Right ventricle myocardium inferior (tissue), 1 donor: Measurements from ENCODE around the gene SHISA2. TPM values are rescaled to one million over a fixed set of nuclear protein-coding genes. Genes with fewer than 3 reads are reported as not detected.

Experiments
- ATAC-seq: fragments of 200-7000 bp; cut with Tn5 transposase; one replicate; pipeline ENCODE4 v1.9.1; 2020; ENCODE audit warnings: mild to moderate bottlenecking, moderate library complexity
- DNase-seq: peaks from one replicate; pipeline ENCODE4 v3.0.0; 2021; ENCODE audit errors: missing footprints
- intact Hi-C: fragments of 100-400 bp; cut with DNase I; formaldehyde crosslinking; loops from one replicate; pipeline ENCODE4 v1.11.0; 2022
- total RNA-seq: library from RNA; stranded (reverse); fragmentation: NEBNext Ultra II Directional; extraction: Animal tissue kit (Norgen Biotek cat#: 25700); gene quantifications from one replicate; pipeline ENCODE4 v1.2.1, GENCODE V29; 2021
- donor health status: DM: no; HTN: yes; CAD: no; lungs with severe emphysema.

SHISA2 gene
- total RNA-seq, 1 donor from 2014 or later: 0.22 TPM

DNA sequence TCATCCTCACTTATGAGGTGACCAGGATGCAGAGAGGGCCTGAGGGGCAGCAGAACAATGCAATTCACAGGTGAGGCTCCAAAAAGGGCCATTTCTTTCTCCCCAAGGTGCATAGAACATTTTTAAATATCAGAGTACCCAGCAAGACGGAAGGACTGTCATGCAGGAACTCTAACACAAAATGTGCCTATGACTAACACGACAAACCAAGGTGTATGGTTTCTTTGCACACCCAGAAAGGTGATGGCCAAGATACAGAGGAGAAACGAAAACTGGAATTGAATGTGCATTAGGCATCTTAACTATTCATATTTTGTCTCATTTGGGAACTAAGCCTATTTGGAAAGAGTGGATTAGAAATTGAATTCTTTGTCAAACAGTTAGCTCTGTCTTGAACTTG, 29.9 kb downstream of the SHISA2 start:
- intact Hi-C loops: no loop called here
- DNase-seq (no peak), ATAC-seq (no peak)

- intact Hi-C loops: no loop called here
- ATAC-seq (no peak), DNase-seq (no peak)
Measured at GRCh38 chr13:26021516-26021915, 30.3 kb downstream of the SHISA2 start.

GRCh38 chr13:26020891-26021290, 30.9 kb downstream of the SHISA2 start:
- DNase-seq: no peak
- intact Hi-C loops: no loop called here
- no peak for ATAC-seq

GRCh38 chr13:26019881-26020870, 31.6 kb downstream of the SHISA2 start:
- ATAC-seq (no peak), DNase-seq (no peak)
- intact Hi-C loops: loop anchor here (5.0 kb wide), 1 partner anchor 32 kb away; the partner anchor contains the start of gene SHISA2

GRCh38 chr13:26019251-26019650, 32.6 kb downstream of the SHISA2 start:
- no peak for ATAC-seq
- intact Hi-C loops: loop anchor here (5.0 kb wide), 1 partner anchor 33 kb away; the partner anchor contains the start of gene SHISA2
- DNase-seq: no peak

- intact Hi-C loops: loop anchor here (5.0 kb wide), 1 partner anchor 34 kb away; the partner anchor contains the start of gene SHISA2
- ATAC-seq: no peak
- no peak for DNase-seq
Measured at GRCh38 chr13:26017932-26018665, 33.7 kb downstream of the SHISA2 start.

- DNase-seq (no peak), ATAC-seq (peak; percentile 55)
- intact Hi-C loops: loop anchor here (5.0 kb wide), 1 partner anchor 35 kb away; the partner anchor contains the start of gene SHISA2
Measured at GRCh38 chr13:26017196-26017921, 34.5 kb downstream of the SHISA2 start.

DNA sequence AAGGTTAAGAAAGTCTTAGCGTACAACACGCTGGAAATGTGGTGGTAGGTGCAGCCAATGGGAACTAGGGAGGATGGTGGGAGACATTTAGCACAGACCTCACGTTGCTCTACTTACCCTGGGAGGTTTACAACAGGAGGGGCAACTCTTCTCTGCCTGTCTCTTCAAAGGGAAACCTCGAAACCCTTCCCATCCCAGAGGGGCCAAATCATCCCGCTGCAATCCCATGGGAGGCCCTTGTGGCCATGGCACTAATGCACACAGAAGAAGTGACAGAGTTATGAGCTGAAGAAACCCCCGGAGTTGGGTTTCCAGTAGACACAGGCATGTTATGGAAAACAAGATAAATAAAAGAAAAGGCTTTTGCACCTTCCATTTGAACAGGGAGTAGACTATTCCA, 35.6 kb downstream of the SHISA2 start:
- DNase-seq: no peak
- ATAC-seq: no peak
- intact Hi-C loops: loop anchor here (5.0 kb wide), 1 partner anchor 36 kb away; the partner anchor contains the start of gene SHISA2

DNA sequence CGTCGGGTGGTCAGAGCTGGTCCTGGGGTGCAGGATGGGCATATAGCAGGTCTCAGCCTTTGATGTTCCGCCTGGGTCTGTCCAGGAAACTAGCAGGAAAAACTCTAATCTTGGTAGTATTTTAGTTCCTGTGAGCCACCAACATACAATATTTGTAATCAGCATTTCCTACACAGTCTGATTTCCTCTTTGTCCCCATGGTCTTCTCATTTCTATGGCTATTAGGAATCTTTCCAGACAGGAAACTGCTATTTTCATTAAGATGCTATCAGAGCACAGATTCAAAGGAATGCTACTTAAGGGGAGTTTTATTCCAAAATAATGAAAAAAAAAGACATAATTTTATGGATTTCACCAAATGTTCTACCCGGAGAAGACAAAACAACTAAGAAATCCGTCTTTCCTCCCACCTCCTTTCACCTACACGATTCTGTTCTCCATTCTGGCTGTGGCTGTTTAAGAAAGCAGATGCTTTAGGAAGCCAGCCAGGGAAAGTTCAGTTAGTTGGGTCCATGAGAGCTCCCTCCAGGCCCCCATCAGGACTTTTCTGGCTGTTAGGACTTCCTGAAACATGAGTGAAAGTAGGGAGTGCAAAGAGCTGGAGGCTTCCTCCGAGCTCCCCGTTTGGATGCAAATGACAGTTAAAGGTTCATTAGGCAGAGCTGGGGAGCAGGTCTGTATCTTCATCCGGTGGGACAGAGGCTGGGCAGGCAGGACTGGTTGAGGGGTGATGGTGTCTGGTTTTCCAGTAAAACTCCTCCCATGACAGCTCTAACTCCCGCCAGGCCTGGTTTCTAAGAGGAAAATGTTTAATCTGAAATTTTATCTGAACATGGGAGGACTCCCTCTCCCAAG, 36.3 kb downstream of the SHISA2 start:
- DNase-seq: no peak
- intact Hi-C loops: loop anchor here (5.0 kb wide), 1 partner anchor 37 kb away; the partner anchor contains the start of gene SHISA2
- ATAC-seq: no peak

DNA sequence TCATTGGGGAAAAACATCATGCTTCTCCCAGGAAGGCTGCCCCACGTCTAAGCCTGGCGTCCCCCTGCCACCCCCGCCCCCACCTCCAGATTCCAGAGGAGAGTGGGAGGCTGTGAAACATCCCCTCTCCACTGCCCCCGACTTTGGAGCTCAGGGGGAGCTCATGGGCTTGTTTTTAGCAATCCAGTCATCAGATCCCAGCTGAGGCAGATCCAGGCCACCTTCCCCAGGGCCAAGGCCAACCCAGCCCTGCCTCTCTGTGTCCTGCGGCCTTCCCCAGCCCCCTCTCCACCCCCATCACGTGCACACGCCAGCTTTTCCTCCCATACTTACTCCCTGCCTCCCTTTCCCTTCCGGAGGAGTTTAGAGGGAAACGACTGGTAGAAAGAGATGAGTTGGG, 38.8 kb downstream of the SHISA2 start:
- intact Hi-C loops: no loop called here
- DNase-seq (no peak), ATAC-seq (no peak)

DNA sequence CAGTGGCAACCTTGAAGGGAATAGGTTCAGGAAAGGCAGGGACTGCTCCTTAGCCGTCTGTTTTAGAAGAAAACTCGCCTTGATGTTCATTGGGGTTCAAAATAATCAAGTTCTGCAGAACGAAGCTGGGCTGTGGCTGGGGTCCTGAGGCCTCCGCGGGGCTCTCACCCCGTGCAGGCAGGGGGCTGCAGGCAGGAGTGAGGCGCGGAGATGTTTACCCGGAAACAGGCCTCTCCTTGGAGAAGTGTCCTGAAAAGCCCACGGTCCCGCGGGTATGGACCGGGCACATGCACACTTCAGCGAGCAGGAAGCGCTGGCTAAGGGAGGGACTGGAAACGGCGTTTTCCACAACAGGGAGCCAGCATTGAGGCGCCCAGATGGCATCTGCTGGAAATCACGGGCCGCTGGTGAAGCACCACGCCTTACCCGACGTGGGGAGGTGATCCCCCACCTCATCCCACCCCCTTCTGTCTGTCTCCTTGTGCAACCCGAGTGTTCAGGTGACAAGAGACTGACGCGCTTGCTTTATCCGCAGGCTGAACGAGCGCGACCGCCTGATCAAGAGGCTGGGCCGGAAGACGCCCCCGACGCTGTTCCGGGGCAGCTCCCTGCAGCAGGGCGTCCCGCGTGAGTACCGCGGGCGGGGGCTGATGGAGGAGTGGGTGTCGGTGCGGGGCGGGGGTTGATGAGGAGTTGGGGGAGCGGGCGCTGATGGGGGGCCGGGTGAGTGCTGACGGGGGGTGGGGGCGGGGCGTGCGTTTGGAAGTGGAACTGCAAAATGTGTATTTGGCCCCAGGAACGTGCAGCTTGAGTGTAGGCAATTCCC, 39.6 kb downstream of the SHISA2 start:
- ATAC-seq (no peak), DNase-seq (no peak)
- intact Hi-C loops: no loop called here

DNA sequence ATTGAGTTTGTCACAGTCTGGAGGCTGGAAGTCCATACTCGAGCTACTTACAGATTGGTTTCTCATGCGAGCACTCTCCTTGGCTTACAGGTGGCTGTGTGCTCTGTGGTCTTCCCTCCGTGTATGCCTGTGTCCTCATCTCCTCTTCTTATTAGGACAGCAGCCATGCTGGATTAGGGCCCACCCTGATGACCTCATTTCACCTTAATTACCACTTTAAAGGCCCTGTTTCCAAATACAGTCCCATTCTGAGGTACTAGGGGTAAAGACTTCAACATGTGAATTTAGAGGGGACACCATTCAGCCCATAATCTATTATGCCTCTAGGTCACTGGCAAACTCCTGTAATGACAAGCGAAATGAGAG, 40.6 kb downstream of the SHISA2 start:
- ATAC-seq: no peak
- intact Hi-C loops: no loop called here

DNA sequence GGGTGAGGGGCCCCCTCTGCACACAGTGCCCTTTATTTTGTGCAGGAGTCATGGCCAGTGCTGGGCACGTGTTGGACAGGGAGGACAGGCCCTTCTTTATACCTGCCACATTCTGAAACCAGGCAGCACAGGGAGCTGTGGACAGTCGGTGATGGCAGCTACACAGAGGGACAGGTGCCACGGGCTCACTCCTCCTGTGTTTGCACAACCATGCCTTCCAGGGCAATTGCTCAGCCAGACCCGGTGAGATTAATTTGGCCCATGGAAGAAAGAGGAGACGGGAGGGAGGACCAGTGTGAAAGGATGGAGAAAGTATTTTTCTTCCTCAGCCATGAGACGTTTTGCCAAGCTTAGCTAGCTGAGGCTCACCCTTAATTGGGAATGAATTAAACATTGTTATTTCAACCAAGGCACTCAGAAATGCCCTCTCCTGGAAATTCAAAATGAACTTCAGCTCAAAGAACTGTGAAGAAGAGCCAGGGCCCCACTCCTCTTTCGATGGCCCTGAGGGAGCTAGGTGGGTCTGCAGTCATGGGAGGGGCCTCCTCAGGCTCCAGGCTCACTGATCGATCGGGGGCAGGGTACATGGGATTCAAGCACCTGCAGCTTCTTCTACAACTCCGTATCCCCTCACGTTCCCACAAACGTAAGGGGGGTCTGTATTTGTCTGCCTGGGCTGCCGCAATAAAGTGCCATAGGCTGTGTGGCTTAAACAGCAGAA, 41.2 kb downstream of the SHISA2 start:
- ATAC-seq (no peak), DNase-seq (no peak)
- intact Hi-C loops: no loop called here

More for the DNA sequence above, 40.6 kb downstream of the SHISA2 start:
- DNase-seq: no peak

GRCh38 chr13:26007261-26008125, 44.3 kb downstream of the SHISA2 start:
- ATAC-seq: no peak
- no peak for DNase-seq

More at GRCh38 chr13:26007261-26008125, 44.3 kb downstream of the SHISA2 start:
- intact Hi-C loops: no loop called here
